GM12801 (cell line): ENCODE results near the gene PPP4R4.

Experiments used
- TF ChIP-seq, protein P1 (sequence below): IDR thresholded peaks from one replicate; pipeline ENCODE4 v1.5.1; 2011; ENCODE audit warnings: control low read depth; ENCODE audit not compliant: insufficient read length; ENCODE audit errors: extremely low read depth

The PPP4R4 gene

GRCh38 chr14:94145902-94146527 is 28.1 kb upstream of the PPP4R4 start:
- TF ChIP-seq, protein P1, sequence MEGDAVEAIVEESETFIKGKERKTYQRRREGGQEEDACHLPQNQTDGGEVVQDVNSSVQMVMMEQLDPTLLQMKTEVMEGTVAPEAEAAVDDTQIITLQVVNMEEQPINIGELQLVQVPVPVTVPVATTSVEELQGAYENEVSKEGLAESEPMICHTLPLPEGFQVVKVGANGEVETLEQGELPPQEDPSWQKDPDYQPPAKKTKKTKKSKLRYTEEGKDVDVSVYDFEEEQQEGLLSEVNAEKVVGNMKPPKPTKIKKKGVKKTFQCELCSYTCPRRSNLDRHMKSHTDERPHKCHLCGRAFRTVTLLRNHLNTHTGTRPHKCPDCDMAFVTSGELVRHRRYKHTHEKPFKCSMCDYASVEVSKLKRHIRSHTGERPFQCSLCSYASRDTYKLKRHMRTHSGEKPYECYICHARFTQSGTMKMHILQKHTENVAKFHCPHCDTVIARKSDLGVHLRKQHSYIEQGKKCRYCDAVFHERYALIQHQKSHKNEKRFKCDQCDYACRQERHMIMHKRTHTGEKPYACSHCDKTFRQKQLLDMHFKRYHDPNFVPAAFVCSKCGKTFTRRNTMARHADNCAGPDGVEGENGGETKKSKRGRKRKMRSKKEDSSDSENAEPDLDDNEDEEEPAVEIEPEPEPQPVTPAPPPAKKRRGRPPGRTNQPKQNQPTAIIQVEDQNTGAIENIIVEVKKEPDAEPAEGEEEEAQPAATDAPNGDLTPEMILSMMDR, result no peak

GRCh38 chr14:94152676-94153075 is 21.4 kb upstream of the PPP4R4 start:
- TF ChIP-seq, protein P1, result no peak

- TF ChIP-seq, protein P1, result no peak
Observed at GRCh38 chr14:94153750-94154342, 20.3 kb upstream of the PPP4R4 start.

DNA sequence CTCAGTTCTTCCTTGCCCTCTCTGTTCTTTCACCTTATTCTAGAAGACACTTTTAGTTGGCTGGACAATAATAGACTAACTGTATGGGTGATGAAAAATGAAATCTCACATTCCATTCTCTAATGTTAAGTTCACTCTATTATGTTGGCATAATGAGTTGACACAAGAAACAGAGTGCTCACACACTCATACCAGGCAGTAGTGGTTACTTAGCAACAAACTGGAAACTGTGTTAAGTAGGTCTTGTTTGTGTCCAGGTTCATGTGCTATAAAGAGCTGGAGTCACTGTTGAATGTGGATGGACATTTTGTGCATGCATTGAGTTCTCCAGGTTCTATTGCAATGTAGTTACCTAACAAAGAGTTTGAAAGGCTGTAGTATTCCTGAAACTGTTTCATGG is 16.9 kb upstream of the PPP4R4 start:
- TF ChIP-seq, protein P1, result no peak

- TF ChIP-seq, protein P1, result no peak
Observed at GRCh38 chr14:94158239-94158883, 15.8 kb upstream of the PPP4R4 start.

- TF ChIP-seq, protein P1, result no peak
Observed at GRCh38 chr14:94161058-94161457, 13.1 kb upstream of the PPP4R4 start.

DNA sequence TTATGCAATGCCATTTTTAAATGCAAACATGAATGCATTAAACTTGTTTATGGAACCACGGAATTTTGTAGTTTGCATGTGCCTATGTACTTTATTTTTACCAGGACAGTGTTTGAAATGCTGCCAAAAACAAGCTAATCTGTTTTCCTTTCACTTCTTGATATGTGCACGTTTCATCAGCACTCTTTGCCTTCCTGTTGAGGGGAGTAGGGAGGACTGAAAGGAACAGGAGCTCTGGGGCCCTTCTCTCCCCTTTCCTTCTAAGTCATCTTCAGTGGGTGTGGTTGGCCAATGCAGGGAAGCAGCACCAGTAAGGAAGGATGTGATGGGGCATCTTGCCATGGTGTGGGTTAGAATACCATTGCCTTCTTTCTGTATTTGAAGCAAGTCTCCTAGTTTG is 12.1 kb upstream of the PPP4R4 start:
- TF ChIP-seq, protein P1, result no peak
